Peyer's patch (tissue), 4 donors: ENCODE results near the gene MCMBP.

Source experiments
- CTCF ChIP-seq, 6 experiments: fragments of 450-650 bp in 4 of 6; fragments of 200-600 bp in 2 of 6; sonication (generic) in 1 of 6; IDR thresholded peaks; one replicate each; pipeline ENCODE4 v1.5.1; 2017 to 2019; ENCODE audit warnings: antibody characterized with exemption in 6 of 6, mild to moderate bottlenecking in 3 of 6, moderate library complexity in 1 of 6
- POLR2A ChIP-seq, 2 donors: fragments of 450-650 bp; IDR thresholded peaks; one replicate each; pipeline ENCODE4 v1.5.1; 2017; ENCODE audit warnings: antibody characterized with exemption in 2 of 2, mild to moderate bottlenecking in 2 of 2, moderate library complexity in 2 of 2

- TF ChIP-seq CTCF (IDR thresholded peaks at IDR 0.05) (no peak), POLR2A (IDR thresholded peaks at IDR 0.05) (no peak)
These were observed 25.9 kb upstream of the MCMBP start for GRCh38 chr10:119898577-119898976.
